ENCODE data around the gene IL16. TPM values are rescaled to one million over a fixed set of nuclear protein-coding genes. Genes with fewer than 3 reads are reported as not detected.

IL16 gene
- total RNA-seq, 1 experiment from 2014 or later = 1.8 TPM

DNA sequence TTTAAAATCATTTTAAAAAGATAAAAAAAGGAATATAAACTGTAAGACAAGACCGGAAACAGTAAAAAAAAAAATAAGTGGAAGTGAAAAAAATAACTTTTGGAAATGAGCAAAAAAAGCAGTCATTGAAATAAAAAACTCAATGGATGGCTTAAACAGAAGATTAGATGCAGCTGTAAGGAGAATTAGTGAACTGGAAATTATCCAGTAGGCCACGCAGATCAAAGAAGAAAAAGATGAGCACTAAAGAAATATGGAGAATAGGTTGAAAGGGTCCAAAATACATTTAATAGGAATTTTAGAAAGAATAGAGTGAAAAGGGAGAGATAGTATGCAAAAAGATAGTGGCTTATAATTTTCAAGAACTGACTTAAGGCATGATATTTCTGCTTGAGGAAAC is 80.3 kb downstream of the IL16 start:
- Histone ChIP-seq H3K27ac (ENCODE audit: low read depth, low read length, poor library complexity, severe bottlenecking) (no peak overlapping the region), H3K36me3 (ENCODE audit: insufficient read depth, low read length, poor library complexity, severe bottlenecking) (no peaks in the 10 kb centered on the region), H3K27me3 (replicated peaks; ENCODE audit: insufficient read depth, low read depth, low read length, poor library complexity) (no peaks in the 10 kb centered on the region), H3K9me3 (ENCODE audit: low read depth, low read length, poor library complexity, severe bottlenecking) (peaks cover 6% of the 10 kb centered on the region), H3K4me3 (ENCODE audit: low read depth, low read length, poor library complexity, severe bottlenecking) (no peak overlapping the region), H3K4me1 (ENCODE audit: insufficient read depth, low read length, poor library complexity, severe bottlenecking) (no peaks in the 10 kb centered on the region)
- intact Hi-C loops (cut with micrococcal nuclease; ENCODE audit: unreplicated experiment) = loop anchor here (5.0 to 10.0 kb wide), 2 partner anchors 45 to 198 kb away; partner anchors contain the start of gene STARD5
- BruUV-seq (replicated peaks) = no TSS peak
- TF ChIP-seq, protein P1, sequence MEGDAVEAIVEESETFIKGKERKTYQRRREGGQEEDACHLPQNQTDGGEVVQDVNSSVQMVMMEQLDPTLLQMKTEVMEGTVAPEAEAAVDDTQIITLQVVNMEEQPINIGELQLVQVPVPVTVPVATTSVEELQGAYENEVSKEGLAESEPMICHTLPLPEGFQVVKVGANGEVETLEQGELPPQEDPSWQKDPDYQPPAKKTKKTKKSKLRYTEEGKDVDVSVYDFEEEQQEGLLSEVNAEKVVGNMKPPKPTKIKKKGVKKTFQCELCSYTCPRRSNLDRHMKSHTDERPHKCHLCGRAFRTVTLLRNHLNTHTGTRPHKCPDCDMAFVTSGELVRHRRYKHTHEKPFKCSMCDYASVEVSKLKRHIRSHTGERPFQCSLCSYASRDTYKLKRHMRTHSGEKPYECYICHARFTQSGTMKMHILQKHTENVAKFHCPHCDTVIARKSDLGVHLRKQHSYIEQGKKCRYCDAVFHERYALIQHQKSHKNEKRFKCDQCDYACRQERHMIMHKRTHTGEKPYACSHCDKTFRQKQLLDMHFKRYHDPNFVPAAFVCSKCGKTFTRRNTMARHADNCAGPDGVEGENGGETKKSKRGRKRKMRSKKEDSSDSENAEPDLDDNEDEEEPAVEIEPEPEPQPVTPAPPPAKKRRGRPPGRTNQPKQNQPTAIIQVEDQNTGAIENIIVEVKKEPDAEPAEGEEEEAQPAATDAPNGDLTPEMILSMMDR (conservative IDR thresholded peaks at IDR 0.05; ENCODE audit: low read depth, low read length) = no peak
- no peak for TF ChIP-seq EZH2 (IDR thresholded peaks at IDR 0.05; ENCODE audit: borderline replicate concordance, low read depth, low read length, poor library complexity, severe bottlenecking)
- ChIA-PET CTCF (no interaction called here), POLR2A (ENCODE audit: low non-redundant PET) (no interaction called here)
- no peak for DNase-seq (ENCODE audit: low spot score)

DNA sequence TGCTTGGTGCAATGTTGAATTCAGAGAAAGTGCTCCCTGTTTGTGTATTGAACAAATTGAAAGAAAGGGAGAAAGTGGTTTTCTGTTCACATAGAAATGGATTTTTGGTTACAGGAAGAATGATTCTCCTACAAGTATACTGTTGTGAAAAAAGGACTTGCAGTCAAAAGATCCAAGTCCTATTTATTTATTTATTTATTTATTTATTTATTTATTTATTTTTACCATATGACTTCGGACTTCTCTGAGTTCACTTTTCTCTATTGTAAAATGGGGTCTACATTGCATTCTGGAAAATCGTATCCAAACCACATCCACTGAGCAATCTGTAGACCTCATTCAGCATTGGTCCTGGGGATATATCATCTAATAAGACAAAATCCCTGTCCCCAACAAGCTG is 81.2 kb downstream of the IL16 start:
- TF ChIP-seq EZH2 (IDR thresholded peaks at IDR 0.05; ENCODE audit: borderline replicate concordance, low read depth, low read length, poor library complexity, severe bottlenecking) = no peak
- TF ChIP-seq, protein P1 (conservative IDR thresholded peaks at IDR 0.05; ENCODE audit: low read depth, low read length) = no peak
- no peaks in the 10 kb centered on the region for H3K27me3 ChIP-seq (replicated peaks; ENCODE audit: insufficient read depth, low read depth, low read length, poor library complexity)
- ChIA-PET POLR2A (ENCODE audit: low non-redundant PET) (no interaction called here), CTCF (interaction anchor here (0.7 kb wide), 1 partner anchor 120 kb away, joined by 3 read pairs; no protein-coding TSS in a partner anchor)
- no peak overlapping the region for H3K27ac ChIP-seq (ENCODE audit: low read depth, low read length, poor library complexity, severe bottlenecking)
- H3K4me3 ChIP-seq (ENCODE audit: low read depth, low read length, poor library complexity, severe bottlenecking) = no peak overlapping the region
- intact Hi-C loops (cut with micrococcal nuclease; ENCODE audit: unreplicated experiment) = loop anchor here (5.0 to 10.0 kb wide), 2 partner anchors 44 to 197 kb away; partner anchors contain the start of gene STARD5
- no peaks in the 10 kb centered on the region for H3K36me3 ChIP-seq (ENCODE audit: insufficient read depth, low read length, poor library complexity, severe bottlenecking)
- DNase-seq (ENCODE audit: low spot score) = no peak
- H3K4me1 ChIP-seq (ENCODE audit: insufficient read depth, low read length, poor library complexity, severe bottlenecking) = no peaks in the 10 kb centered on the region
- peaks cover 6% of the 10 kb centered on the region for H3K9me3 ChIP-seq (ENCODE audit: low read depth, low read length, poor library complexity, severe bottlenecking)
- no TSS peak for BruUV-seq (replicated peaks)

DNA sequence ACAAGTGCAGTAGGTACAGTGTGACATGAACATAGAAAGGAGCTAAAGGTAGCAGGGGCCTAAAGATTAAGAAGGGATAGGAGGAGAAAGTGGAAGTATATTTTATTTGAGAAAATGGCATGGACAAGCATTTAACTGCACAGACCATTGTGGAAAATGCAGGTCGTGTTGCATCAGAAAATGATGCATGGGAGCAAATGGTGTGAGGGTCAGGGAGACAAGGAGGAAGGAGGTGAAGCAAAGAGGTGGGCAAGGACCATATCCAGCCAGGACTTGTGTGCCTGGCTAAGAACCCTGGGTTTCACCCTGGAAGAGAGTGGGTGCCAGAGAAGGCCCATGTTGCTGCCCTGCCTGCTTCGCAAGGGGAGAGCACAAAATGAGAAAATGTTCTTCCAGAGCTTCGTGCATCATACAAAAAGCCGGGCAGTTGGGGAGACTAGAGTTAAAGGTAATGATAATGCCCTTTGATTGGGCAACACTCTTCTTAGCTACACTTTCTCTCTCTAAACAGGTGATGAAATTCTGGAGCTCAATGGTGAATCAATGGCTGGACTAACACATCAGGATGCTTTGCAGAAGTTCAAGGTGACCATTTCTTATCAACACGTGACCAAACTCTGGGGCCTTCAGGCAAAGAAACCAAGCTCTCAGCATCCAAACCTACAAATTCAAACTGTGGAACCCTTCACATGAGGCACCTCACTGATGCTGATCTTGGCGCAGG is 81.8 kb downstream of the IL16 start:
- DNase-seq (ENCODE audit: low spot score) = no peak
- Histone ChIP-seq H3K27me3 (replicated peaks; ENCODE audit: insufficient read depth, low read depth, low read length, poor library complexity) (no peaks in the 10 kb centered on the region), H3K36me3 (ENCODE audit: insufficient read depth, low read length, poor library complexity, severe bottlenecking) (no peaks in the 10 kb centered on the region), H3K9me3 (ENCODE audit: low read depth, low read length, poor library complexity, severe bottlenecking) (peaks cover 6% of the 10 kb centered on the region), H3K27ac (ENCODE audit: low read depth, low read length, poor library complexity, severe bottlenecking) (no peak overlapping the region), H3K4me1 (ENCODE audit: insufficient read depth, low read length, poor library complexity, severe bottlenecking) (no peaks in the 10 kb centered on the region), H3K4me3 (ENCODE audit: low read depth, low read length, poor library complexity, severe bottlenecking) (no peak overlapping the region)
- POLR2A ChIA-PET (ENCODE audit: low non-redundant PET) = no interaction called here
- intact Hi-C loops (cut with micrococcal nuclease; ENCODE audit: unreplicated experiment) = loop anchor here (5.0 to 10.0 kb wide), 2 partner anchors 44 to 196 kb away; partner anchors contain the start of gene STARD5
- TF ChIP-seq, protein P1 (conservative IDR thresholded peaks at IDR 0.05; ENCODE audit: low read depth, low read length) = no peak
- TF ChIP-seq EZH2 (IDR thresholded peaks at IDR 0.05; ENCODE audit: borderline replicate concordance, low read depth, low read length, poor library complexity, severe bottlenecking) = no peak
- CTCF ChIA-PET = interaction anchor here (0.7 to 1.0 kb wide), 2 partner anchors 12 to 119 kb away, joined by 3 read pairs; no protein-coding TSS in a partner anchor
- no TSS peak for BruUV-seq (replicated peaks)
